Activated CD8-positive, alpha-beta memory T cell treated with anti-CD3 and anti-CD28 coated beads for 36 hours (primary cell): Measurements from ENCODE around the gene STK31. TPM values are rescaled to one million over a fixed set of nuclear protein-coding genes. Genes with fewer than 3 reads are reported as not detected.
"Not testable (repeated sequence)": the region's sequence is repeated elsewhere in the genome, so short reads cannot be mapped to it uniquely, and the experiment has no call there.

Experiments
- CTCF ChIA-PET: fragments of 350-600 bp; sonication (Branson Sonifier 250); formaldehyde crosslinking; loops from one replicate; lab custom pipeline; 2021; ENCODE audit warnings: antibody characterized with exemption; lab: Charles Lee
- POLR2A ChIA-PET: fragments of 350-600 bp; sonication (Branson Sonifier 250); formaldehyde crosslinking; loops from one replicate; lab custom pipeline; 2021; ENCODE audit warnings: antibody characterized with exemption; lab: Charles Lee
- total RNA-seq, 2 experiments: library from RNA; stranded (reverse); gene quantifications; one replicate each; pipeline ENCODE4 v1.2.3, GENCODE V29; 2021

Gene STK31
- total RNA-seq, 2 experiments from 2014 or later = 0.38 TPM; not detected in 1

GRCh38 chr7:23709081-23709750, 803 bp upstream of the STK31 start:
- ChIA-PET POLR2A (no interaction called here), CTCF (interaction anchor here (1.4 kb wide), 1 partner anchor 162 kb away, joined by 9 read pairs; no protein-coding TSS in a partner anchor)

GRCh38 chr7:23712368-23713284, 2.6 kb downstream of the STK31 start:
- POLR2A ChIA-PET = no interaction called here
- CTCF ChIA-PET = interaction anchor here (1.0 to 1.9 kb wide), 4 partner anchors 8 to 142 kb away, joined by 3 to 7 read pairs (median 4); no protein-coding TSS in a partner anchor

GRCh38 chr7:23713285-23714149, 3.5 kb downstream of the STK31 start:
- ChIA-PET CTCF (interaction anchor here (1.0 to 1.9 kb wide), 3 partner anchors 17 to 143 kb away, joined by 3 to 12 read pairs (median 7); no protein-coding TSS in a partner anchor), POLR2A (no interaction called here)

GRCh38 chr7:23714150-23714464, 4.1 kb downstream of the STK31 start:
- POLR2A ChIA-PET = no interaction called here
- CTCF ChIA-PET = interaction anchor here (1.1 to 1.5 kb wide), 2 partner anchors 18 to 143 kb away, joined by 3 to 12 read pairs; no protein-coding TSS in a partner anchor

GRCh38 chr7:23714579-23714978, 4.6 kb downstream of the STK31 start:
- CTCF ChIA-PET = interaction anchor here (0.6 to 1.5 kb wide), 3 partner anchors 18 to 167 kb away, joined by 3 to 12 read pairs (median 3); no protein-coding TSS in a partner anchor
- POLR2A ChIA-PET = no interaction called here

GRCh38 chr7:23715099-23715498, 5.1 kb downstream of the STK31 start:
- ChIA-PET POLR2A (no interaction called here), CTCF (interaction anchor here (0.6 to 1.1 kb wide), 2 partner anchors 19 to 168 kb away, joined by 3 read pairs; no protein-coding TSS in a partner anchor)

GRCh38 chr7:23717788-23718187, 7.8 kb downstream of the STK31 start:
- ChIA-PET POLR2A (no interaction called here), CTCF (interaction anchor here (1.2 kb wide), 1 partner anchor 147 kb away, joined by 4 read pairs; no protein-coding TSS in a partner anchor)

- ChIA-PET CTCF (interaction anchor here (1.2 kb wide), 1 partner anchor 10 kb away, joined by 4 read pairs; no protein-coding TSS in a partner anchor), POLR2A (no interaction called here)
Measured at GRCh38 chr7:23721456-23721855, 11.4 kb downstream of the STK31 start.

GRCh38 chr7:23722587-23723216, 12.7 kb downstream of the STK31 start:
- POLR2A ChIA-PET, CTCF ChIA-PET: not testable (repeated sequence)

GRCh38 chr7:23724113-23724512, 14.1 kb downstream of the STK31 start:
- POLR2A ChIA-PET, CTCF ChIA-PET: not testable (repeated sequence)

GRCh38 chr7:23742051-23742450, 32.0 kb downstream of the STK31 start:
- POLR2A ChIA-PET = no interaction called here
- CTCF ChIA-PET = no interaction called here

GRCh38 chr7:23743226-23743625, 33.2 kb downstream of the STK31 start:
- CTCF ChIA-PET = no interaction called here
- POLR2A ChIA-PET = no interaction called here

- ChIA-PET CTCF (interaction anchor here (0.5 kb wide), 1 partner anchor 114 kb away, joined by 3 read pairs; no protein-coding TSS in a partner anchor), POLR2A (no interaction called here)
Measured at GRCh38 chr7:23746629-23747028, 36.6 kb downstream of the STK31 start.

- ChIA-PET POLR2A (no interaction called here), CTCF (no interaction called here)
Measured at GRCh38 chr7:23751852-23752251, 41.8 kb downstream of the STK31 start.

- CTCF ChIA-PET, POLR2A ChIA-PET: not testable (repeated sequence)
Measured at GRCh38 chr7:23758839-23759238, 48.8 kb downstream of the STK31 start.

- CTCF ChIA-PET = no interaction called here
- POLR2A ChIA-PET = no interaction called here
Measured at GRCh38 chr7:23759671-23760391, 49.8 kb downstream of the STK31 start.

- POLR2A ChIA-PET = no interaction called here
- CTCF ChIA-PET = no interaction called here
Measured at GRCh38 chr7:23765943-23766342, 55.9 kb downstream of the STK31 start.

GRCh38 chr7:23767514-23767913, 57.5 kb downstream of the STK31 start:
- ChIA-PET CTCF (no interaction called here), POLR2A (no interaction called here)
